GM23248 (cell line): ENCODE data around the gene LENG9.

Source experiments
- EZH2 ChIP-seq: fragments of 200-600 bp; sonication (generic); IDR thresholded peaks from 2 replicates; pipeline ENCODE4 v1.6.1; 2018; ENCODE audit warnings: antibody characterized with exemption, mild to moderate bottlenecking; ENCODE audit not compliant: insufficient read depth, poor library complexity, severe bottlenecking
- EZH2phosphoT487 ChIP-seq: fragments of 200-600 bp; sonication (generic); IDR thresholded peaks from 2 replicates; pipeline ENCODE4 v1.6.1; 2018; ENCODE audit warnings: antibody characterized with exemption, moderate library complexity, mild to moderate bottlenecking, low read depth; ENCODE audit not compliant: insufficient read depth

GRCh38 chr19:54424660-54425381 is 38.8 kb downstream of the LENG9 start:
- TF ChIP-seq EZH2phosphoT487 (no peak), EZH2 (no peak)
